SK-N-SH (cell line): ENCODE data around the gene STAB1. TPM values are rescaled to one million over a fixed set of nuclear protein-coding genes. Genes with fewer than 3 reads are reported as not detected.

Source experiments
- CTCF ChIA-PET: fragments of 300-600, 350-600 bp; formaldehyde crosslinking; extraction: SDS; loops from one replicate; lab custom pipeline; 2021; lab: Yijun Ruan, JAX
- POLR2A ChIA-PET: fragments of 350-600 bp; sonication (Branson Sonifier 250); formaldehyde crosslinking; extraction: SDS; loops from one replicate; lab custom pipeline; 2020; ENCODE audit warnings: antibody characterized with exemption, inconsistent platforms; lab: Yijun Ruan, JAX
- DNase-seq: peaks from one replicate; pipeline ENCODE4 v3.0.0; 2012
- H2AFZ ChIP-seq: fragments of 200-600 bp; sonication (generic); 2 replicates; pipeline ENCODE4 v1.8.1; 2016; ENCODE audit warnings: antibody characterized with exemption, mild to moderate bottlenecking, low read depth
- H3F3A ChIP-seq: fragments of 200-600 bp; sonication (generic); replicated peaks from 2 replicates; pipeline ENCODE3; 2016; ENCODE audit warnings: antibody characterized with exemption, mild to moderate bottlenecking; ENCODE audit not compliant: insufficient read depth
- H3K27ac ChIP-seq, 2 experiments: fragments of 200-500 bp in 1 of 2; fragments of 200-600 bp in 1 of 2; sonication (Bioruptor generic) in 1 of 2; sonication (generic), shearing (Covaris generic) in 1 of 2; 2 replicates each; pipeline versions ENCODE4 v1.5.1 to v1.6.1; 2014 to 2016; ENCODE audit warnings: low read depth in 2 of 2, inconsistent platforms in 1 of 2, low read length in 1 of 2, mild to moderate bottlenecking in 1 of 2, mixed read lengths in 1 of 2
- H3K27me3 ChIP-seq: fragments of 200-600 bp; sonication (generic), shearing (Covaris generic); 2 replicates; pipeline ENCODE4 v1.6.1; 2016; ENCODE audit warnings: mixed run types; ENCODE audit not compliant: insufficient read depth
- H3K36me3 ChIP-seq, 2 experiments: fragments of 200-500 bp in 1 of 2; fragments of 200-600 bp in 1 of 2; sonication (Bioruptor generic) in 1 of 2; sonication (generic) in 1 of 2; replicated peaks in 1 of 2; 2 replicates each; pipeline versions ENCODE3 to v1.5.1; 2014 to 2016; ENCODE audit warnings: low read length in 1 of 2, mild to moderate bottlenecking in 1 of 2; ENCODE audit not compliant: insufficient read depth in 2 of 2, control insufficient read depth in 1 of 2
- H3K4me1 ChIP-seq, 2 experiments: fragments of 200-500 bp in 1 of 2; fragments of 200-600 bp in 1 of 2; sonication (Bioruptor generic) in 1 of 2; sonication (generic), shearing (Covaris generic) in 1 of 2; 2 replicates each; pipeline versions ENCODE4 v1.5.1 to v1.6.1; 2014 to 2016; ENCODE audit warnings: low read depth in 1 of 2, low read length in 1 of 2, mixed run types in 1 of 2; ENCODE audit not compliant: insufficient read depth in 2 of 2, control insufficient read depth in 1 of 2
- H3K4me2 ChIP-seq: fragments of 200-600 bp; sonication (generic), shearing (Covaris generic); 2 replicates; pipeline ENCODE4 v1.6.1; 2017; ENCODE audit warnings: mixed run types
- H3K4me3 ChIP-seq, 2 experiments: fragments of 200-500 bp in 1 of 2; fragments of 200-600 bp in 1 of 2; sonication (Bioruptor generic) in 1 of 2; sonication (generic), shearing (Covaris generic) in 1 of 2; 2 replicates each; pipeline versions ENCODE4 v1.5.1 to v1.8.1; 2014 to 2016; ENCODE audit warnings: low read depth in 2 of 2, inconsistent platforms in 1 of 2, low read length in 1 of 2, mild to moderate bottlenecking in 1 of 2, mixed read lengths in 1 of 2, moderate library complexity in 1 of 2
- H3K79me2 ChIP-seq: fragments of 200-600 bp; sonication (generic); 2 replicates; pipeline ENCODE4 v1.8.1; 2017; ENCODE audit warnings: mild to moderate bottlenecking; ENCODE audit not compliant: insufficient read depth
- H3K9ac ChIP-seq: fragments of 200-600 bp; sonication (generic); 2 replicates; pipeline ENCODE4 v1.6.1; 2017; ENCODE audit warnings: mixed run types
- H3K9me2 ChIP-seq: fragments of 200-600 bp; sonication (generic); 2 replicates; pipeline ENCODE4 v1.6.1; 2017; ENCODE audit warnings: mixed run types
- H3K9me3 ChIP-seq: fragments of 200-600 bp; sonication (generic); 2 replicates; pipeline ENCODE4 v1.6.1; 2017; ENCODE audit warnings: mixed run types, mild to moderate bottlenecking, moderate library complexity
- H4K20me1 ChIP-seq: fragments of 200-600 bp; sonication (generic); 2 replicates; pipeline ENCODE4 v1.6.1; 2017; ENCODE audit warnings: mild to moderate bottlenecking, mixed run types; ENCODE audit not compliant: insufficient read depth
- CHD2 ChIP-seq: fragments of 150-350 bp; IDR thresholded peaks from 2 replicates; pipeline ENCODE4 v1.6.1; 2018; ENCODE audit warnings: low read length; ENCODE audit not compliant: partially characterized antibody
- EZH2phosphoT487 ChIP-seq: fragments of 200-600 bp; sonication (generic); IDR thresholded peaks from 2 replicates; pipeline ENCODE4 v1.6.1; 2017; ENCODE audit warnings: low read depth, mixed run types, mild to moderate bottlenecking, antibody characterized with exemption, moderate library complexity, borderline replicate concordance
- FOXJ3 ChIP-seq: sonication (generic); formaldehyde crosslinking; IDR thresholded peaks from 2 replicates; pipeline ENCODE4 v1.5.1; 2020; ENCODE audit warnings: mild to moderate bottlenecking, missing genetic modification reagents
- NFIC ChIP-seq: IDR thresholded peaks from 2 replicates; pipeline ENCODE4 v1.4.0; 2012; ENCODE audit warnings: borderline replicate concordance
- NRF1 ChIP-seq: IDR thresholded peaks from 2 replicates; pipeline ENCODE4 v1.6.1; 2012; ENCODE audit warnings: low read depth, mild to moderate bottlenecking, low read length
- RAD21 ChIP-seq: IDR thresholded peaks from 2 replicates; pipeline ENCODE4 v1.6.1; 2012; ENCODE audit warnings: mild to moderate bottlenecking, low read length
- TCF12 ChIP-seq: IDR thresholded peaks from 2 replicates; pipeline ENCODE4 v1.4.0; 2012
- TEAD4 ChIP-seq: IDR thresholded peaks from 2 replicates; pipeline ENCODE4 v1.4.0; 2012; ENCODE audit warnings: mild to moderate bottlenecking, borderline replicate concordance; ENCODE audit not compliant: insufficient read depth
- USF1 ChIP-seq: IDR thresholded peaks from 2 replicates; pipeline ENCODE4 v1.4.0; 2012; ENCODE audit warnings: low read depth, borderline replicate concordance
- USF2 ChIP-seq: fragments of 150-350 bp; IDR thresholded peaks from 2 replicates; pipeline ENCODE4 v1.6.1; 2017; ENCODE audit warnings: antibody characterized with exemption, low read length, low read depth, borderline replicate concordance
- WGBS: methylation state at CpG from one replicate; pipeline ENCODE4 v1.1.6; 2017; ENCODE audit warnings: low lambda C conversion rate; 5-methylcytosine and 5-hydroxymethylcytosine counted together
- polyA plus RNA-seq, 3 experiments: library from polyadenylated mRNA; depleted of rRNA; stranded (reverse); fragments of >200 nt; gene quantifications; 2 replicates each; pipeline ENCODE4 v1.2.3, GENCODE V29; 2012
- TF ChIP-seq, protein P1 (sequence below): IDR thresholded peaks from 2 replicates; pipeline ENCODE4 v1.4.0; 2012; ENCODE audit warnings: low read depth

Gene STAB1
- polyA plus RNA-seq, 1 of the 3 experiments (the other 2 are of a cell fraction), result 0.05 TPM

DNA sequence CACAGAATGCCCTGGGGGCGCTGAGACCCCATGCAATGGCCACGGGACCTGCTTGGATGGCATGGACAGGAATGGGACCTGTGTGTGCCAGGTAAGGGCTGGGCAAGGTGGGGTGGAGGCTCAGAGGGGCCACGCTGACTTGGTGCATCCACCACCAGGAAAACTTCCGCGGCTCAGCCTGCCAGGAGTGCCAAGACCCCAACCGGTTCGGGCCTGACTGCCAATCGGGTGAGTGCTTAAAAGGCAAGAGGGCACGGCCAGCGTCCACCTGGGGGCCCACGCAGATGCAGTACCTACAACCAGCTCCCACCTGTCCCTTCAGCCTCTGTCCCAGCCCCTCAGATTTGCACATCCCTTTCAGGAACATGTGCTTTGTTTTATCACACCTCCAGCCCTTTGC lies 6.9 kb downstream of the STAB1 start:
- H3K36me3 ChIP-seq, result no peaks in the 10 kb centered on the region
- H3K9ac ChIP-seq, result no peak overlapping the region
- H3K4me3 ChIP-seq, result no peak overlapping the region
- no peak for DNase-seq
- H3K27ac ChIP-seq, result no peak overlapping the region
- TF ChIP-seq, protein P1, sequence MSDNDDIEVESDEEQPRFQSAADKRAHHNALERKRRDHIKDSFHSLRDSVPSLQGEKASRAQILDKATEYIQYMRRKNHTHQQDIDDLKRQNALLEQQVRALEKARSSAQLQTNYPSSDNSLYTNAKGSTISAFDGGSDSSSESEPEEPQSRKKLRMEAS, result no peak
- TF ChIP-seq TCF12 (no peak), USF1 (no peak), NFIC (no peak), USF2 (no peak), CHD2 (no peak), TEAD4 (no peak), RAD21 (no peak)
- H3K9me3 ChIP-seq, result no peaks in the 10 kb centered on the region
- H3F3A ChIP-seq, result no peaks in the 10 kb centered on the region
- H4K20me1 ChIP-seq, result no peaks in the 10 kb centered on the region
- H2AFZ ChIP-seq, result no peak overlapping the region
- peaks cover 0 to 8% of the 10 kb centered on the region in 2 experiments; a peak in 1 of 4 replicates for H3K4me1 ChIP-seq
- no peaks in the 10 kb centered on the region for H3K79me2 ChIP-seq
- H3K27me3 ChIP-seq, result no peaks in the 10 kb centered on the region
- WGBS, result 63% methylated on average over 7 of the region's 11 CpGs
- H3K4me2 ChIP-seq, result no peak overlapping the region
- ChIA-PET CTCF (interaction anchor here (0.9 to 2.3 kb wide), 3 partner anchors 10 to 85 kb away, joined by 3 to 9 read pairs (median 3); no protein-coding TSS in a partner anchor), POLR2A (no interaction called here)
- no peaks in the 10 kb centered on the region for H3K9me2 ChIP-seq

GRCh38 chr3:52502808-52503350 lies 7.7 kb downstream of the STAB1 start:
- WGBS, result 100% methylated on average over 1 of the region's 11 CpGs
- Histone ChIP-seq H2AFZ (no peak overlapping the region), H3K9ac (no peak overlapping the region), H3K4me3 (no peak overlapping the region), H3K27me3 (no peaks in the 10 kb centered on the region), H3F3A (no peaks in the 10 kb centered on the region), H3K4me2 (no peak overlapping the region), H3K9me2 (no peaks in the 10 kb centered on the region), H4K20me1 (no peaks in the 10 kb centered on the region), H3K4me1 (peaks cover 0 to 8% of the 10 kb centered on the region in 2 experiments; a peak in 1 of 4 replicates), H3K36me3 (no peaks in the 10 kb centered on the region), H3K9me3 (no peaks in the 10 kb centered on the region), H3K79me2 (no peaks in the 10 kb centered on the region), H3K27ac (no peak overlapping the region)
- DNase-seq, result no peak
- TF ChIP-seq, protein P1, result no peak
- TF ChIP-seq FOXJ3, result no peak
- TF ChIP-seq NRF1, result no peak
- TF ChIP-seq EZH2phosphoT487, result no peak
- POLR2A ChIA-PET, result interaction anchor here (0.6 kb wide), 1 partner anchor 112 kb away, joined by 4 read pairs; no protein-coding TSS in a partner anchor
- CTCF ChIA-PET, result interaction anchor here (1.4 to 2.3 kb wide), 2 partner anchors 31 to 84 kb away, joined by 3 to 9 read pairs; no protein-coding TSS in a partner anchor
